ENCODE results near the gene LHFPL3.

Gene LHFPL3

GRCh38 chr7:104371216-104371979 is 43.0 kb downstream of the LHFPL3 start:
- no peak for DNase-seq

- DNase-seq = no peak
Observed at GRCh38 chr7:104371980-104372357, 43.6 kb downstream of the LHFPL3 start.

GRCh38 chr7:104382616-104383015 is 54.2 kb downstream of the LHFPL3 start:
- DNase-seq = no peak

- no peak for DNase-seq
Observed at GRCh38 chr7:104386943-104387342, 58.5 kb downstream of the LHFPL3 start.

GRCh38 chr7:104388222-104388621 is 59.8 kb downstream of the LHFPL3 start:
- DNase-seq = no peak

- no peak for DNase-seq
Observed at GRCh38 chr7:104395162-104395561, 66.8 kb downstream of the LHFPL3 start.

GRCh38 chr7:104397442-104397841 is 69.0 kb downstream of the LHFPL3 start:
- DNase-seq = no peak

- DNase-seq = no peak
Observed at GRCh38 chr7:104408371-104408770, 80.0 kb downstream of the LHFPL3 start.

GRCh38 chr7:104410742-104411141 is 82.3 kb downstream of the LHFPL3 start:
- DNase-seq = no peak

GRCh38 chr7:104412911-104413310 is 84.5 kb downstream of the LHFPL3 start:
- no peak for DNase-seq

- DNase-seq = no peak
Observed at GRCh38 chr7:104414216-104414615, 85.8 kb downstream of the LHFPL3 start.

GRCh38 chr7:104415700-104416099 is 87.3 kb downstream of the LHFPL3 start:
- DNase-seq = no peak

GRCh38 chr7:104416866-104417393 is 88.5 kb downstream of the LHFPL3 start:
- DNase-seq = no peak

- DNase-seq = no peak
Observed at GRCh38 chr7:104431930-104432329, 103.5 kb downstream of the LHFPL3 start.

GRCh38 chr7:104434129-104434528 is 105.7 kb downstream of the LHFPL3 start:
- DNase-seq = no peak

- DNase-seq = no peak
Observed at GRCh38 chr7:104442481-104442880, 114.1 kb downstream of the LHFPL3 start.

- no peak for DNase-seq
Observed at GRCh38 chr7:104444017-104444416, 115.6 kb downstream of the LHFPL3 start.

GRCh38 chr7:104445393-104445792 is 117.0 kb downstream of the LHFPL3 start:
- DNase-seq = no peak

GRCh38 chr7:104450861-104451260 is 122.5 kb downstream of the LHFPL3 start:
- no peak for DNase-seq

GRCh38 chr7:104453190-104453589 is 124.8 kb downstream of the LHFPL3 start:
- DNase-seq = no peak

- DNase-seq = no peak
Observed at GRCh38 chr7:104458875-104459274, 130.5 kb downstream of the LHFPL3 start.

- no peak for DNase-seq
Observed at GRCh38 chr7:104469166-104469820, 140.9 kb downstream of the LHFPL3 start.

GRCh38 chr7:104480529-104480928 is 152.1 kb downstream of the LHFPL3 start:
- no peak for DNase-seq

- DNase-seq = no peak
Observed at GRCh38 chr7:104482362-104483037, 154.1 kb downstream of the LHFPL3 start.
